Measurements from ENCODE around the gene STH. TPM values are rescaled to one million over a fixed set of nuclear protein-coding genes. Genes with fewer than 3 reads are reported as not detected.
A peak's percentile ranks its signal among the peaks of the same experiment; 100 is the strongest.

The STH gene
- total RNA-seq, 2 experiments from 2014 or later, result not detected

DNA sequence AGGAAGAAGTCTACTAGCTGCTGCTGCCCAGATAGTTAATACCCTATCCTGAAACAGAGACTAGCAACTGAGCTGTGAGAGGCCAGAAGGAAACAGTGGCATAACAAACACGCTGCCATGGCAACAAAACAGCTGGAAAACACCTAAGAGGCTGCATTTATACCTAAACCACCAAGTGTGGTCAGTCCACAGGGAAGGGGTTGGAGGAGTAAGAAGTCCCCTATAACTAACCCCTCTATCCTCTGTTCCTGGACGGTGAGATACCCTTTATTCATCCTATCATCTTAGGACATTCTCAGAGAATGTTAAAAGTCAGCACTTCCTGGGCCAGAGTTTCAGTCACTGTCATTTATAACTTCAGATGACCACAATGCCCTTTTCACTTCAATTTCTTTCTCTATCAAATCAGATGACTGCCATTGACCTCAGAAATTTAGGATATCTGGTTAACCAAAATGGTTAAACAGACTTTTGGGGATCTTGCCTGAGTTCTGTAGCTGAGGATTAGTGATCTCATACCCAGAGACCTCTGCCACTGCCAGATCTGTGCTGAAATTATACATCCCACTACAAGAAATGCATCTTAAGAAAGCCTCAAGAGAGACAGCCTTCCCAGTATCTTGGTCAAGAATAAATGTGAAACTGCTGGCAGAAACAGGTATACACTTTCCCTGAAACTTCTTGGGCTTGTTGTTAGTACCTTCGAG is 36.2 kb downstream of the STH start:
- peaks cover 71% of the 10 kb centered on the region for H3K36me3 Mint-ChIP-seq (ENCODE audit: low read depth)
- H3K4me1 Mint-ChIP-seq (ENCODE audit: low read depth), result peaks cover 8% of the 10 kb centered on the region
- no peaks in the 10 kb centered on the region for H3K27me3 Mint-ChIP-seq (ENCODE audit: low read depth)
- DNase-seq, result no peak
- POLR2A ChIA-PET, result no interaction called here
- no peak overlapping the region for H3K4me3 Mint-ChIP-seq
- peak overlapping the region; percentile 32 for H3K27ac Mint-ChIP-seq
- H3K9me3 Mint-ChIP-seq (ENCODE audit: insufficient read depth), result no peaks in the 10 kb centered on the region
- ATAC-seq, result peak; percentile 62
- CTCF ChIA-PET, result interaction anchor here (1.0 to 3.0 kb wide), 10 partner anchors 8 to 180 kb away, joined by 3 to 17 read pairs (median 4); partner anchors contain the start of gene KANSL1

DNA sequence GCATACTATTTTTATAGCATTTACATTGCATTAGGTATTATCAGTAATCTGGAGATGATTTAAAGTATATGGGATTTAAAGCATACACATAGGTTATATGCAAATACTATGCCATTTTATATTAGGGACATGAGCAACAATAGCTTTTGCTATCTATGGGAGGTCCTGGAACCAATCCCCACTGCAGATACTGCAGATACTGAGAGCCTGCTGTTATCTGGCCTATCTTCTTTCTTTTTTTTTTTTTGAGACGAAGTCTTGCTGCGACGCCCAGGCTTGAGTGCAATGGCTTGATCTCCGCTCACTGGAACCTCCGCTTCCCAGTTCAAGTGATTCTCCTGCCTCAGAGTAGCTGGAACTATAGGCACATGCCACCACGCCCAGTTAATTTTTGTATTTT is 37.4 kb downstream of the STH start:
- Mint-ChIP-seq H3K9me3 (ENCODE audit: insufficient read depth) (no peaks in the 10 kb centered on the region), H3K4me1 (ENCODE audit: low read depth) (peaks cover 8% of the 10 kb centered on the region), H3K27me3 (ENCODE audit: low read depth) (no peaks in the 10 kb centered on the region), H3K36me3 (ENCODE audit: low read depth) (peaks cover 66% of the 10 kb centered on the region), H3K4me3 (no peak overlapping the region), H3K27ac (no peak overlapping the region)
- ATAC-seq (no peak), DNase-seq (no peak)
- CTCF ChIA-PET, result interaction anchor here (1.0 to 3.0 kb wide), 5 partner anchors 8 to 176 kb away, joined by 3 to 17 read pairs (median 5); partner anchors contain the start of gene KANSL1
- POLR2A ChIA-PET, result no interaction called here

DNA sequence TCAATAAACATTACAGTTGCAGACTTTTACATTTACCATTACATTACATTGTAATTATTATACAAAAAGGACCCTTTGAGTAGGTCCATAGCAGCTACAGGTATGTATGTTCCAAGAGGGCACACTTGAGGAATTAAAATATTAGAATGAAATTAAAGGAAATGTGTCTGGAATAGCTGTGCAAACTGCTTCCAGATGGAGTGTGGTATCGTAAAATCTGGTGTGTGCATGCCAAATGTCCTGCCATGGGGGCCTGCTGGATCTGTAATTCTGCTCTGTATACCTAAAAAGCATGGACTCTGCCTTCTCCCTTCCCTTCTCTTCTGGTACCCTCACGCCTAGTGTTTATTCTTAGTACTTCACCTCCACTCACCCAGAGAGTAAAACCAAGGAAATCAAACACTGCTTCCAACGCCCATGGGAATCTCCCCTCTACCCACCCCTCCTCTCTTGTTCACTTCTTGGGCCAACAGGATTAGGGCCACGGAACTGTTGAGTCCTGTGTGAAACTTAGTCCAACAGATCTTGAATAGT is 38.7 kb downstream of the STH start:
- peaks cover 61% of the 10 kb centered on the region for H3K36me3 Mint-ChIP-seq (ENCODE audit: low read depth)
- H3K27me3 Mint-ChIP-seq (ENCODE audit: low read depth), result no peaks in the 10 kb centered on the region
- peak overlapping the region; percentile 8 for H3K27ac Mint-ChIP-seq
- no peak for ATAC-seq
- DNase-seq, result no peak
- H3K4me1 Mint-ChIP-seq (ENCODE audit: low read depth), result peaks cover 8% of the 10 kb centered on the region
- ChIA-PET POLR2A (interaction anchor here (0.9 kb wide), 1 partner anchor 14 kb away, joined by 3 read pairs; no protein-coding TSS in a partner anchor), CTCF (interaction anchor here (0.5 to 2.4 kb wide), 4 partner anchors 96 to 175 kb away, joined by 3 to 15 read pairs (median 4); partner anchors contain the start of gene KANSL1)
- H3K9me3 Mint-ChIP-seq (ENCODE audit: insufficient read depth), result no peaks in the 10 kb centered on the region
- no peak overlapping the region for H3K4me3 Mint-ChIP-seq

GRCh38 chr17:46038414-46038813 is 39.4 kb downstream of the STH start:
- Mint-ChIP-seq H3K9me3 (ENCODE audit: insufficient read depth) (no peaks in the 10 kb centered on the region), H3K4me1 (ENCODE audit: low read depth) (peaks cover 8% of the 10 kb centered on the region), H3K36me3 (ENCODE audit: low read depth) (peaks cover 58% of the 10 kb centered on the region), H3K27me3 (ENCODE audit: low read depth) (no peaks in the 10 kb centered on the region), H3K27ac (peak overlapping the region; percentile 8), H3K4me3 (no peak overlapping the region)
- DNase-seq (no peak), ATAC-seq (no peak)
- POLR2A ChIA-PET, result interaction anchor here (0.9 kb wide), 1 partner anchor 13 kb away, joined by 3 read pairs; no protein-coding TSS in a partner anchor
- CTCF ChIA-PET, result interaction anchor here (1.0 to 2.4 kb wide), 3 partner anchors 37 to 175 kb away, joined by 3 to 15 read pairs (median 4); partner anchors contain the start of gene KANSL1

DNA sequence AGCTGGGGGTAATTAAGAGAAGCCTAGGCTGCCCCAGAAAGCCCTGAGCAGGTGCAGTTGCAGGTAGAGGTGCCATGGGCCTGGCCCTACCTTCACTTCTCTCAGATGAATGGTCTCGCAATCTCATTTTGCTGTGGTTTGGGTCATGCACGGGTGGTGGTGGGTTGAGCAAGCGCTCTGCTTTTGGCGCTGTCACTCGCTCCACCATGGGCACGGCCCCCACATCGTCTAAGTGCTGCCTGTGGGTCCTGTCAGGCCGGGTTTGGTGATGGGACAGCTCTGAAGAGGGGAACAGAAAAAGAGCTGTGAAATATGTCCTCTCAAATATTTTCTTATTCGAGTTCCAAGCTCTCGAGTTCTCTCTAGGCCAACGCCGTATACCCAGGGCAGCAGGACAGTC is 39.9 kb downstream of the STH start:
- POLR2A ChIA-PET, result no interaction called here
- peaks cover 60% of the 10 kb centered on the region for H3K36me3 Mint-ChIP-seq (ENCODE audit: low read depth)
- CTCF ChIA-PET, result interaction anchor here (1.0 to 2.4 kb wide), 2 partner anchors 37 to 174 kb away, joined by 4 to 15 read pairs; no protein-coding TSS in a partner anchor
- H3K9me3 Mint-ChIP-seq (ENCODE audit: insufficient read depth), result no peaks in the 10 kb centered on the region
- peaks cover 8% of the 10 kb centered on the region for H3K4me1 Mint-ChIP-seq (ENCODE audit: low read depth)
- DNase-seq (no peak), ATAC-seq (no peak)
- no peak overlapping the region for H3K4me3 Mint-ChIP-seq
- H3K27me3 Mint-ChIP-seq (ENCODE audit: low read depth), result no peaks in the 10 kb centered on the region
- H3K27ac Mint-ChIP-seq, result no peak overlapping the region

GRCh38 chr17:46039592-46040186 is 40.6 kb downstream of the STH start:
- POLR2A ChIA-PET, result no interaction called here
- no peaks in the 10 kb centered on the region for H3K27me3 Mint-ChIP-seq (ENCODE audit: low read depth)
- ATAC-seq, result no peak

GRCh38 chr17:46042246-46042645 is 43.2 kb downstream of the STH start:
- ATAC-seq (no peak), DNase-seq (no peak)
- ChIA-PET CTCF (interaction anchor here (1.1 to 4.6 kb wide), 4 partner anchors 8 to 171 kb away, joined by 4 to 69 read pairs (median 4); no protein-coding TSS in a partner anchor), POLR2A (no interaction called here)
- Mint-ChIP-seq H3K9me3 (ENCODE audit: insufficient read depth) (no peaks in the 10 kb centered on the region), H3K36me3 (ENCODE audit: low read depth) (peaks cover 59% of the 10 kb centered on the region), H3K27me3 (ENCODE audit: low read depth) (no peaks in the 10 kb centered on the region), H3K4me3 (no peak overlapping the region), H3K27ac (no peak overlapping the region), H3K4me1 (ENCODE audit: low read depth) (peaks cover 6% of the 10 kb centered on the region)

More at GRCh38 chr17:46039592-46040186, 40.6 kb downstream of the STH start:
- Mint-ChIP-seq H3K27ac (no peak overlapping the region), H3K4me1 (ENCODE audit: low read depth) (peaks cover 11% of the 10 kb centered on the region), H3K4me3 (no peak overlapping the region), H3K9me3 (ENCODE audit: insufficient read depth) (no peaks in the 10 kb centered on the region), H3K36me3 (ENCODE audit: low read depth) (peaks cover 58% of the 10 kb centered on the region)
- no peak for DNase-seq
- CTCF ChIA-PET, result interaction anchor here (2.4 kb wide), 1 partner anchor 173 kb away, joined by 15 read pairs; no protein-coding TSS in a partner anchor

- Mint-ChIP-seq H3K4me1 (ENCODE audit: low read depth) (peaks cover 6% of the 10 kb centered on the region), H3K27me3 (ENCODE audit: low read depth) (no peaks in the 10 kb centered on the region), H3K9me3 (ENCODE audit: insufficient read depth) (no peaks in the 10 kb centered on the region), H3K27ac (no peak overlapping the region), H3K4me3 (no peak overlapping the region), H3K36me3 (ENCODE audit: low read depth) (peaks cover 62% of the 10 kb centered on the region)
- ATAC-seq (no peak), DNase-seq (no peak)
- ChIA-PET POLR2A (no interaction called here), CTCF (interaction anchor here (1.1 to 4.6 kb wide), 5 partner anchors 8 to 170 kb away, joined by 3 to 69 read pairs (median 4); no protein-coding TSS in a partner anchor)
These were observed 43.9 kb downstream of the STH start for GRCh38 chr17:46042925-46043324.

- H3K4me1 Mint-ChIP-seq (ENCODE audit: low read depth), result peaks cover 6% of the 10 kb centered on the region
- H3K27me3 Mint-ChIP-seq (ENCODE audit: low read depth), result no peaks in the 10 kb centered on the region
- CTCF ChIA-PET, result interaction anchor here (0.6 to 4.6 kb wide), 31 partner anchors 8 to 791 kb away, joined by 3 to 69 read pairs (median 5); partner anchors contain the start of gene KANSL1
- H3K36me3 Mint-ChIP-seq (ENCODE audit: low read depth), result peaks cover 60% of the 10 kb centered on the region
- no peaks in the 10 kb centered on the region for H3K9me3 Mint-ChIP-seq (ENCODE audit: insufficient read depth)
- H3K4me3 Mint-ChIP-seq, result no peak overlapping the region
- POLR2A ChIA-PET, result interaction anchor here (1.5 kb wide), 1 partner anchor 150 kb away, joined by 6 read pairs; the partner anchor contains the start of gene KANSL1
- H3K27ac Mint-ChIP-seq, result no peak overlapping the region
- DNase-seq (no peak), ATAC-seq (no peak)
These were observed 44.6 kb downstream of the STH start for GRCh38 chr17:46043606-46044005.

DNA sequence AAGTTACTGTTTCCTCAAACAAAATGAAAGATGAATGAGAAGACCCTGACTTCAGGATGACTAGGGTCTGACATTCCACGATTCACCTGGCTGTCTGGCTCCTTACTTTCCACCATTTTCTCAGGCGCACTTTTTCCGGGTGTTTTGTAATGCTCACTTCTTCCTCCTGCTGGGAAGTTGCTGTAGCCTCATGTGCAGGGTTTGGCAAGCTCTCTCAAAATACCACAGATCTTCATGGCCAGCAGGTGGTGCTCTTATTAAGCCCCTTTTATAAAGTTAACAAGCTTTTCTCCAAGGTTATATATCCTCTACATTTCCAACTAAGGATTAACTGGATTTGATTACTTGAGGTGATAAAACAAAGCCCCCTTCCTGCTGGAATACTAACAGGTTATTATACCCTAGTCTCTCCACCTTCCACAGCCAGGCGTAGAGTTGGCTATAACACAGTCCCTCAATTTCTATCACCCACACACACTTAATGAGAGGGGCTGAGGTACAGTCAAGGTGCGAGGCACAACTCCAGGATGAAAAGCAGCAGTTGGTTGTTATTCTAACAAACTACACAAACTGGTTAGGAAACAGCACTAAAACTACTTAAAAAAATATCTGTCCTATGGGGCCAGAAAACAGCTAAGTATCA is 45.4 kb downstream of the STH start:
- peak; percentile 57 for ATAC-seq
- POLR2A ChIA-PET, result interaction anchor here (1.5 kb wide), 1 partner anchor 149 kb away, joined by 6 read pairs; the partner anchor contains the start of gene KANSL1
- Mint-ChIP-seq H3K9me3 (ENCODE audit: insufficient read depth) (no peaks in the 10 kb centered on the region), H3K4me3 (no peak overlapping the region), H3K27ac (no peak overlapping the region), H3K4me1 (ENCODE audit: low read depth) (peaks cover 6% of the 10 kb centered on the region), H3K27me3 (ENCODE audit: low read depth) (no peaks in the 10 kb centered on the region), H3K36me3 (ENCODE audit: low read depth) (peaks cover 60% of the 10 kb centered on the region)
- DNase-seq, result peak; percentile 65
- CTCF ChIA-PET, result interaction anchor here (0.6 to 4.6 kb wide), 39 partner anchors 7 to 790 kb away, joined by 3 to 69 read pairs (median 5); partner anchors contain the start of gene KANSL1

GRCh38 chr17:46044989-46045388 is 45.9 kb downstream of the STH start:
- ChIA-PET CTCF (interaction anchor here (0.6 to 4.6 kb wide), 30 partner anchors 9 to 229 kb away, joined by 3 to 69 read pairs (median 6); partner anchors contain the start of gene KANSL1), POLR2A (interaction anchor here (1.5 kb wide), 1 partner anchor 148 kb away, joined by 6 read pairs; the partner anchor contains the start of gene KANSL1)
- ATAC-seq (no peak), DNase-seq (no peak)
- Mint-ChIP-seq H3K27ac (no peak overlapping the region), H3K36me3 (ENCODE audit: low read depth) (peaks cover 61% of the 10 kb centered on the region), H3K4me1 (ENCODE audit: low read depth) (peaks cover 6% of the 10 kb centered on the region), H3K4me3 (no peak overlapping the region), H3K27me3 (ENCODE audit: low read depth) (no peaks in the 10 kb centered on the region), H3K9me3 (ENCODE audit: insufficient read depth) (no peaks in the 10 kb centered on the region)
